ENCODE measurements around the gene ZFP64.
"Not testable (repeated sequence)": the region's sequence is repeated elsewhere in the genome, so short reads cannot be mapped to it uniquely, and the experiment has no call there.

Gene ZFP64

DNA sequence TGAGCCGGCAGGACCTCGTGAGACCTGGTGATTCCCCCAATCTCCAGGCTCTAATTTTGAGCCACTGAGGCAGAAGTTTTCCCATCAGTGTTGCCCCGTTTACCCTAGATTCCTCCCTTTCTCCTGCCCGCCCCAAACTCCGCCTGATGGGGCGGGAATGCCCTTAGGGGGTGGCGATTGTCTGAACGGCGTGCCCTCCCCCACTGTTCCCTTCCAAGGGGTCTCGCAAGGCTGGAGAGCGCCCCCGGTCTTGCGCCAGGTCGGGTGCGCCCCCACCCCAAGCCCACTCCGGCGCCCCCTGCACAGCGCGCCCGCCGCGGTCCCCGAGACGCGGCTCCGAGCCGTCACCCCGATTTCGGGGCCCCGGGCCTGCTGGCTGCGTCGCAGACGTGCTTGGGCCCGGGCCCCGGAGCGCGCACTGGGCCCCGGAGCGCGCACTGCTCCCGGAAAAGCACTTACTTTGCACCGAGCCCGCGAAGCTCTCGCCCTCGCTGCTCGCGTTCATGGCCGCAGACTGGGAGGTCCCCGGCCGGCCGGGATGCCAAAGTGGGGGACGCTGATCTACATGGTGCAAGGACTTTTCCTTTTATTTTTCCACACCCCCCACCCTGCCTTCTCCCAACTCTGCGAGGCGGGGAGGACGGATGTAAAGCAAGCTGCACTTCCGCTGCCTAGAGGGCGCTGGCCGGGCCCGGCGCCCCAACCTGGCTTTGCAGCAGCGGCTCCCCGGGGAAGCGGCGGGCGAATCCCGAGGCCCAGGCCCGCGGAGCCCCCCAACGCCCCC lies at the start of gene ZFP64:
Gene ZFP64, minus strand, starts transcription at position 648 of the 784 bp plus-strand sequence. Its CDS starts 143 bp downstream, at position 505.
- DNase-seq, result peak; percentile 71

DNA sequence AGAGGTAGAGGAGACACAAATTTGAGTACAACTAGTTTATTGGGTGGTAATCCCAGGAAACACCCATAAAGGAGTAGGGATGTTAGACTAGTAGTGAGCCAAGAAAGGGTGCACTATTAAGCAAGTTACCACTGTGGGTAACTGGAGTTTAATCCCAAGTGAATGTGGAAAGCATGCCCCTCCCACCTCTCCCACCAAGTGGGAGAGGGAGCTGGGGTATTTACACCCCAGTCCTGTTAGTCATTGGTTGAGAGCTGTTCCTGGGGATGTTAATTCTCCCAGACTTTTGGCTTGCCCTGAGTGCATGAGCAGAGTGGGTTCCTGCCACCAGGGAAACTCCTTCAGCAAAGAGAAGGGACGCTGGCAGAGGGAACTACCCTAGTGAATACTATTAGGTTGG lies 49.2 kb upstream of the ZFP64 start:
- no peak for DNase-seq

DNA sequence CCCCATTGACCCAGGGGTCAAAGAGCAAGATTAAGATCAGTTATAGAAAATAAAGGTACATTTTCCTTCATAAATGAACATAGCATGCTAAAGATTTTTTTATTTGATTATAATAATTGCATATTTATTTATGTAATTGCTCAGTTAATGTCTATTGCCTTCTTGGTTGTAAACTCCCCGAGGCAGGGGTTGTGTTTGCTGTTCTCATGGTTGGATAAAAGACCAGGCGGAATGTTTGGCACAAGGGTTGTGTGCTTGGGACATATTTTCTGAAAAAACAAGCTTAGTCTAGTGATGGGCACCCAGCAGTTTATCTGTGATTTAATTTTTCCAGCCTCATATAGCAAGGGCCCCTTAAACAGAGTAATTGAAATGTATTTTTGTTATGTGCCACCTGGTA lies 47.5 kb upstream of the ZFP64 start:
- no peak for DNase-seq

DNA sequence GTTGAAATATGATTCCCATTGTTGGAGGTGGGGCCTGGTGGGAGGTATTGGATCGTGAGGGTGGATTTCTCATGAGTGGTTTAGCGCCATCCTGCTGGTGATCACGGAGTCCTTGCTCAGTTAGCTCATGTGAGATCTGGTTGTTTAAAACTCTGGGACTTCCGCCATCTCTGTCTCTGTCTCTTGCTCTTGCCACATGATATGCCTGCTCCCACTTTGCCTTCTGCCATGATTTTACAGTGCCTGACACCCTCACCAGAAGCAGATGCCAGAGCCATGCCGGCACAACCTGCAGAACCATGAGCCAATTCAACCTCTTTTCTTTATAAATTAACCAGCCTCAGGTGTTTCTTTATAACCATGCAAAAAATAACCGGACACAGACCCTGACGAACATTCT lies 44.7 kb upstream of the ZFP64 start:
- DNase-seq, result no peak

DNA sequence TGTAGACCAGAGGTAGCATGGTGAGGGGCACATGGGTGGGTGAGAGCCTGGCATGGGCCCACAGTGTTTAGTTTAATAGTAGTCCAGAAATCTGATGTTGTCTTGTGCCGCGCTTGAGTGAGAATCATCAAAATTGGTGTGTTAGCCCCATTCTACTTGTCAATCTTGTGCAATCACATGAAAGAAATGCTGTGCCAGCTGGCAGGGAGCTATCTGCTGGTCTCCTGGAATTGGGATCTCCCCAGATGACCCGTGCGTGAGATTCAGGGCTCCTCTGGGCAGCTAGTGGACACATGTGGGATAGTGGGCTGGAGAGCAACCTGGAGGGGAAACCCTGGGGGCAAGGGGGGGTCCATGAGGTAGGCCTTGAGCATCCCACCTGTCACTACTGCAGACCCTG lies 43.5 kb upstream of the ZFP64 start:
- no peak for DNase-seq

DNA sequence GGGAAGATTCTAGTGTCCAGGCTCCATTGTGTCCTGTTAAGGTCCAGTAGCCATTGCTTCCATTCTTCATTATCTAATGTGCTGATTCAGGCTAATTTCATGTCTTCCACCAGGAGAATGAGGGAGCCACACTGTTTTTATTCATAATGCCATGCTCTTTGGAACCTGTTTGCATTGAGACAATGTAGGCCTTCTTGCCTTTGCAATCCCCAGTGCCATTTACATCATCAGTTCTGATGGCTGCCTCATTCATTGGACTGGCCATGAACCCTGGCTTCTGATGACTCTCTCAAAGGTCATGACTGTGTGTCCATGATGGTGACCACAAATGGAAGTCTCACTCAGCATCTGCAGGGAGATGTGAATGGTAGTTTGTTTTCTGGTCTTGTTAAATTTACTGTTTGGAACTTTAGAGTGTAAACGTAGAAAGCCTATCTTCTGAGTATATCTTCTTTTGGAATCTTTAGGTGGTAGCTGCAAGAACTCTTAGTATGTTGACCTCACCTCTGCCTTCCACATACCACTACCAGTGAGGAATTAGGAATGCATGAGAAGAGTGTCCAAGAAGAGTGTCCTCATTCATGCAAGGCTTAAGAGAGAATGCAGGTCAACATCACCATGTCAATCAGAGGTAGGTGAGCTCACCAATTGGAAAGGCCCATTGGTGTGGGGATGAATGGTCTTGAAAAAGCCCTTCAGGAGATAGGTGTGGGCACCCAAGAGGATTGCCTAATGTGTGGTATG lies 42.9 kb upstream of the ZFP64 start:
- DNase-seq, result no peak

DNA sequence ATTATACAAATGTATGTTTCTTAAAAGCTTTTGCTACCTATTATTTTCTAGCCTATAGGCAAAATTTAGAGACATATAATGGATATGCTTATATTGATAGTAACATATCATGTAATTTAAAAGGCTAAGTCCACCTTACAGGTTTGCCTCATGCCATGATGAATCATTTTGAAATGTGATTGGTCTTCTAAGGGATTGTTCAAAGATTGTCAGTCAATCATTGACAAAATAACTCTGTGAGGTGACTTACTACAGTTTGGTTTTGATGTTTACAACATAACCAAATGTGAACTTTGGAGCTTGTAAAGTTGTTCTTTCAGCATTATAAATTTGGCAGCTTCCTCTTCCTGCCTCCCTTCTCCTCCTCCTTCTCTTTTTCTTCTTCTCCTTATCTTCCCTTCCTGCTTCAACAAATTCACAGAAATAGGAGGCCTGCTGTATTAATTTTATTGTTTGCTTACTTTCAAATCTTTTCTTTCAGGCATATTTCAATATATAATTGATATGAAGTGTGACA lies 39.7 kb upstream of the ZFP64 start:
- DNase-seq, result no peak

DNA sequence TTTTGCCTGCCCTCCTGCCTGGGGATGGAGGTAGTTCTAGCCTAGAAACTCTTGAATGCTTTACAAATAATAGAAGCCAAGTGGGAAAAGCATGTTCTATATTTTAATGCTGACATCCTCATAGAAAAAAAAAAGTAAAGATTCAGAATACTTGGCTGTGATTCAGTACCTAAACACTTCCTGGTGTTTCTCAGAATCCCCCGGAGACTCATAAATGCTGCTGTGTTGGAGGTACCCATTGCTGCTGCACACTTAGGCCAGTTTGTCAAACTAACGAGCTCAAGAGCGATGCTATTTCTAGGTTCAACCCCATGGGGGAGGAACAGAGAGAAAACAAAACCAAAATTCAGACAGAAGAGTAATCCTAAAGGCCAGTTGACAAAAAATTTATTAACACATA lies 38.8 kb upstream of the ZFP64 start:
- DNase-seq, result no peak

DNA sequence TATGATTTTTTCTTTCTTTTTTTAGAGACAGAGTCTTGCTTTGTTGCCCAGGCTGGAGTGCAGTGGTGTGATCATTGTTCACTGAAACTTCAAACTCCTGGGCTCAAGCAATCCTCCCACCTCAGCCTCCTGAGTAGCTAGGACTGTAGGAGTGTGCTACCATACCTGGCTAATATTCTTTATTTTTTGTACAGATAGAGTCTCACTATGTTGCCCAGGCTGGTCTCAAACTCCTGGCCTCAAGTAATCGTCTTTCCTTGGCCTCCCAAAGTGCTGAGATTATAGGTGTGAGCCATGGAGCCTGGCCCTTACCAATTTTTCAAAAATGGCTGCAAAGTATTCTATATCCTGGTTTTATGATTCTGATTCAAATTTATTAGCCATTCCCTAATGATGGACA lies 37.8 kb upstream of the ZFP64 start:
- not testable (repeated sequence) for DNase-seq

DNA sequence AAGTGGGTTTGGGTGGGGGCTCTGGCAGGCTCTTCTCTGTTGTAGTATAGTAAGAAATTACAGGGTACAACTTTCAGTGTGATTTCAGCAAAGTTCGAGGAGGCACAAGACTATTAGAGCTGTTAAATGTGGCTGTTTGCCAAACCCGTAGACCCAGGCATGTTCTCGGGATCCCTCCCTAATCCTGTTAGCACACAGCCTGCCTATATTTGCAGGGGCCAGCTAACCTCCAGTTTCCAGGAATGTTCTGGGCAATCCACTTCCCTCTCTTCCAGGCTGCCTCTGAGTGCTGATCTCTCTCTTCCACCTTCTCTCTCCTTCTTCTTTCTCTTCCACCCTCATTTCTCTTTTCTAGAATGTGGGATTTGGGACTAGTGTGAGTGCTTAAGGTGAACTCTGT lies 34.8 kb upstream of the ZFP64 start:
- DNase-seq, result no peak

DNA sequence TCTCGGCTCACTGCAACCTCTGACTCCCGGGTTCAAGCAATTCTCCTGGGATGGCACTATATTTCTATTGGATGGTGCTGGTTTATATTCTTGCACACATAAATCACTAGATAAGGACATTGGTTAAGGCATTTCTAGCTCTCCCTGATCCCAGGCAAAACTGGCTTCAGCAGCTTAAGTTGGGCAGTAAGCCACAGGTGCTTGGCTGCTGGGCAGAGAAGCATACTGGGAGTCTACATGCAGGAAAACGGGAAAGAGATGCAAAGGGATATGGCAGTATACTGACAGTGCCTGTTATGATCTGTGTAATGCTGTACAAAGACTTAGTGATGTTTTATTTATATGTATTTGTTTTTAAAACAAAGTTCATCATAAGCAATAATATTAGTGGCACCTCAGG lies 33.3 kb upstream of the ZFP64 start:
- DNase-seq, result no peak

DNA sequence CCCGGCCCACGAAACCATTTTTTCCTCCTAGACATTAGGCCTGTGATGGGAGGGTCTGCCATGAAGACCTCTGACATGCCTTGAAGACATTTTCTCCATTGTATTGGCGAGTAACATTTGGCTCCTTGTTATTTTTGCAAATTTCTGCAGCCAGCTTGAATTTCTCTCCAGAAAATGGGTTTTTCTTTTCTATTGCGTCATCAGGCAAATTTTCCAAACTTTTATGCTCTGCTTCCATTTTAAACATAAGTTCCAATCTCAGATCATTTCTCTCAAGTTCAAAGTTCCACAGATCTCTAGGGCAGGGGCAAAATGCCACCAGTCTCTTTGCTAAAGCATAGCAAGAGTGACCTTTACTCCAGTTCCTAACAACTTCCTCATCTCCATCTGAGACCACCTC lies 29.8 kb upstream of the ZFP64 start:
- not testable (repeated sequence) for DNase-seq

DNA sequence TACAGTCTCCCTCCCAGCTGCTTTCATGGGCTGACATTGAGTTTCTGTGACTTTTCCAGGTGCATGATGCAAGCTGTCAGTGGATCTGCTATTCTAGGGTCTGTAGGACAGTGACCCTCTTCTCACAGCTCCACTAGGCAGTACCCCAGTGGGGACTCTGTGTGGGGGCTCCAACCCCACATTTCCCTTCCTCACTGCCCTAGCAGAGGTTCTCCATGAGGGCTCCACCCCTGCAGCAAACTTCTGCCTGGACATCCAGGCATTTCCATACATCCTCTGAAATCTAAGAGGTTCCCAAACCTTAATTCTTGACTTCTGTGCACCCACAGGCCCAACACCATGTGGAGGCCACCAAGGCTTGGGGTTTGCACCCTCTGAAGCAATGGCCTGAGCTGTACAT lies 29.3 kb upstream of the ZFP64 start:
- not testable (repeated sequence) for DNase-seq

DNA sequence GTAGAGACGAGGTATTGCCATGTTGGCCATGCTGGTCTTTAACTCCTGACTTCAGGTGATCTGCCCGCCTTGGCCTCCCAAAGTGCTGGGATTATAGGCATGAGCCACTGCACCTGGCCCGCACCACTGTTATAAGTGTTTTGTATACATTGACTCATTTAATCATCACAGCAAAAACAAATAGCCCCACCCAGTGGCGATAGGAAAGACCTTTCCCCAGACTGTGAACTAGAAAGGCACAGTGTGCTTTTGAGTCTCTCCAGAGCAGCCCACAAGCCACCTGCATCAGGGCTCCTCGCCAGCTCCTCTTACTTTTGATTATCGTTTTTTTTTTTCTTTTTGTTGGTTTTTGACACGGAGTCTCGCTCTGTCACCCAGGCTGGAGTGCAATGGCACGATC lies 27.9 kb upstream of the ZFP64 start:
- DNase-seq, result no peak

DNA sequence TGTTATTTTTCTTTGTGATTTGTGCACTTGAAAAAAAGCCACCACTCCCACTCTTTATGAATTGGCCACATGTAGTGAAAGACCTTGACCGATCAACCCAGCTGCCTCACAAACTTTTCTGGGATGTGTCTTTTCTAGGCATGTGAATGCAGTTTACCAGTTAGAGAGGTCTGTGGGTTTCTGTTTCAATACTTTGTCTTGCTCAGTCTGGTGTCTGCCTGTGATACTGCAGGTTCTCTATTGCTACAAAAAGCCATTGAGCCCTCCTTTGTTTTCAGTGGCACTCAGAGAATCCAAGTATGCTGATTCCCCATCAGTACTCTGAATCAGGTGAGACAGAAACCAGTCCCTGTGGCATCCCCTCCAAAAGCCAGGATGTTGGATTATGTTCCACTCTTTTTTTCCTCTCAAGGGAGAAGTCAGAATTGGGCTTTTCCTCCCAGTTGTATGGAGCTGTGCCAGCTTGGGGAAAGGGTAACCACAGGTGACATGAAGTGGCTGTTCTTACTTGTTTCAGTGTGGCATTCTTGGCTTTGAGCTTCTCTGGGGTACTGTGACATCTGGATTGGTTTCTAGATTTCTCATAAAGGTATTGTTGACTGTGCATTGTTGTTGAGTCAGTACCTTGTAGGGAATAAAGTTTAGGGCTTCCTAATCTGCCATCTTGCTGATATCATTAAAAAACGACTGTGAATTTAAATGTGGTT lies 26.3 kb upstream of the ZFP64 start:
- DNase-seq, result no peak

DNA sequence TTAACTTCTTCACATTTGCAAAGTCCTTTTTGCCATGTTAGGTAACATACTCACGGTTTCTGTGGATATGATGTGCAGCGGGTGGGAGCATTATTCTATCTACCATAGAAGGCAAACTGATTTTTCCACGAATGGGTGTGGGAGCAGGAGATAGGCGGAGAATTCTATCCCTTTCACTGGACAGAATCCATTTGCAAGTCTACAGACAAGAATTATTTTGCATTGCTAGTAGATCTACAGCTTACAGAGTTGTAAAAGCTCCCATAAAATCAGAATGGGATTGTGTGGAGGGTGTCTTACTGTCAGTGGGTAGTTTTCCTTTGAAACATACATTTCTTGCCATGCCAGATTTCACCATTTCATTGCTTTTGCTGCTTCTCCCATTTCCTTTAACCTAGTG lies 22.4 kb upstream of the ZFP64 start:
- DNase-seq, result no peak

DNA sequence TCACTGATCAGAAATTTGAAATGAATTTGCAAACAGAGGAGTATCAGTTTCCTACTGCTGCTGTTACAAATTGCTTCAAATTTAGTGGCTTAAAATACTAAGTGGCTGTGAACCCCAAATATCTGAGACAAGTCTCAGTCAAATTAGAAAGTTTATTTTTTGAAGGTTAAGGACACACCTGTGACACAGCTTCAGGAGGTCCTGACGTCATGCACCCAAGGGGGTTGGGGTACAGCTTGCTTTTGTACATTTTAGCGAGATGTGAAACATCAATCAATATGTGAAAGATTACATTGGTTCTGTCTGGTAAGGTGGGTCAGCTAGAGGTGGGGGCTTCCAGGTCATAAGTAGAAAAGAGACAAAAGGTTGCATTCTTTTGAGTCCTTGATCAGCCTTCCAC lies 21.4 kb upstream of the ZFP64 start:
- DNase-seq, result no peak

DNA sequence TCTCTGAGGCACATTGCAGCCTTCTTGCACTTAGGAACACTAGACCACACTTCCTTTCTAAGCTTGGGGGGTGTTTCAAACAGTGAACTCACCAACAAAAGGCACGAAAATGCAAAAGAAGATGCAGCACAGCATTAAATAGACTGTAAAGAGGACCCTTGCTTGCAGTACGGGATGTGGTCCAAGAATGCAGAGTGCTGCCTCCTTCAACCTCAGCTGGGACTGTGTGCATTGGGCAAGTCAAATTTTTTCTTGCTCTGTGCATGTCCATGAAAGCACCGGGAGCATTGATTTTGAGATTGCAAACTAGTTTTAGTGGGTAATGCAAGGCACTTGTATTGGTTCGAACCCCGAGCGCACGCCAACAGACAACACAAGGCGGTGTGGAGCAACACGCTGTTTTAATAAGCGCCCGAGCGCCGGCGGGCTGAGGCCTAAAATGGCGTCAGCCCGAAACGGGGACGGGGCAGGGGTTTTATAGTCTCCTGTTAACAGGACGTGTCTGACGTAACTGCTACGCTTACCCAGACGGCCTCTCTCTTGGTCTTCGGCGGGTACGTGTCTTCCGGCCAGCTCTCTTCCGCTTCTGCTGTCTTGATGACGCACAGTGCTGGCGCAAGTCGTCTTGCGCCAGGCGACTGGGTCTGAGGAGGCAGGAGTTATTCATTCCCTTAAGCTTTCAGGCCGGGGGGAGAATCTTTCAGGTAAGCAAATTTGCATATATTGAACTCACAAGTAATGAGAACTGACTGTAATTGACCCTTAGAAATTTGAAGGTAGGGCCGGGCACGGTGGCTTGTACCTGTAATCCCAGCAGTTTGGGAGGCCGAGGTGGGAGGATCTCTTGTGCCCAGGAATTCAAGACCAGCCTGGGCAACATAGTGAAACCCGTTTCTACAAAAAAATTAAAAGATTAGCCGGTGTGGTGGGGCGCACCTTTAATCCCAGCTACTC lies 18.7 kb upstream of the ZFP64 start:
- DNase-seq, result no peak

DNA sequence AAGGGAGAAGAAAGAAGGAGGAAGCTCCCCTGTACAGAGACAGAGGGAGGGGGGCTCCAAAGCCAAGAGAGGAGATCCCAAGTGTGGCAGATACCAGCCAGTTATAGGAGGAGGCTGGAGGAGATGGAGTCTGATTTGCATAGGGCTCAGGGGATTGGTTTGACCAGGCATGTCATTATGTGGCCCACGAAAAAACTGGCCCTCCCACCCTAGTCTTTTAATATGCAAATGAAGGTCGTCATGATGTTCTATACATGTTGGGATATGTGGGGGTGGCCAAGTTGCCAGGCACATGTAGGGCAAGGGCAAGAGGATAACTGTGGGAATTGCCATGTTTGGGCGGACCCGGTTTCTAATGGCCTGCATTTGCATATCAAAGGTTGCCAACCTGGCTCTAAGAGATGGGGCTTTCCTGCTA lies 17.6 kb upstream of the ZFP64 start:
- DNase-seq, result no peak

DNA sequence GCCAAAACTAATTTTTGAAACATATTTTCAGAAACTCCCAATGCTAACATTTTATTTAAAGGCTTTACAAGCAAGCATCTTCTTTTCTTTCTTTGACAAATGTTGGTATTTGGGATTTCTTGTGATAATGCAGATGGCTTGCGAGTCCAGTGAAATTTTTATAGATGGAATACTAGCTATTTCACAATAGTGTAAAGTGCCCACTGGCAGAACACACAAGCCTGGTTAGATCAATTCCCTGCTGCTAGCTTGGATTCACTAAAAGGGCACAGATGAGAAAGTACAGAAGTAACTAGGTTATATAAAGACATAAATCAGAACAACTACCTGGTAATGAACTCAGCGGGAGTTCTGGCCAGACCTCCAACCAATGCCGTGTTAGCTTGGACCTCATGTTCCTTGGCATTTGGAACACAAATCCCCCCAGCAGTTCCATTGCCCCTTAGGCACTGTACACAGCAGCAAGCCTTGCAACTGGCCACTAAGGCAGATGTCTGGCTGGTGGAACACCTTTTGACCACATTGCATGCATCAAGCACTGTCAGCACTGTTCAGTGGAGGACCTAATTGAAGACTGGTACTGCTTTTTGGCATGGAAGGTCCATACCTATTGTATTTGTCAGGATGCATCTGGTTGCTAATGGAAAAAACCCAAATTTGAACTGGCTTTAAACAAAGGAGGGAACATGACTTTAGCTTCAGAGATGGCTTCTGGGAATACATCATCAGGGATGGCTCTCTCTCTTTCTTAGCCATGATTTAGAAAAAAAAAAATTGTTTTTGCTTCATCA lies 15.6 kb upstream of the ZFP64 start:
- DNase-seq, result no peak

DNA sequence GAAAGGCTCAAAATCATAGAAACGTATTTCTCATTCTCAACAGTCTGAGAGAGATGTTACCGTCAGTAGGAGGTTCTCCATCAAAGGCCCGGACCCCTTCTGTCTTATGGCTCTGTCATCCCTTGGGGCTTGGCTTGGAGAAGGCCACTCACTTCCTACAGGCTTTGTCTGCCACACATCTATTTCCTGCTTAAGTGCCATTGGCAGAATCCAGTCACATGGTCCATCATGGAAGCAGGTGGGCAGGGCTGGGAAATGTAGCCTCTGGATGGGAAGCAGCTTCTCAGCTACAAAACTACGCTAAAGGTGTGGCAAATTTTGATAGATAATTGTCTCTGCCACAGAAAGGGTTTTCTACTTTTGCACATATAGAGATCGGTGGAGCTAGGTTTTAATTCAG lies 12.6 kb upstream of the ZFP64 start:
- no peak for DNase-seq

DNA sequence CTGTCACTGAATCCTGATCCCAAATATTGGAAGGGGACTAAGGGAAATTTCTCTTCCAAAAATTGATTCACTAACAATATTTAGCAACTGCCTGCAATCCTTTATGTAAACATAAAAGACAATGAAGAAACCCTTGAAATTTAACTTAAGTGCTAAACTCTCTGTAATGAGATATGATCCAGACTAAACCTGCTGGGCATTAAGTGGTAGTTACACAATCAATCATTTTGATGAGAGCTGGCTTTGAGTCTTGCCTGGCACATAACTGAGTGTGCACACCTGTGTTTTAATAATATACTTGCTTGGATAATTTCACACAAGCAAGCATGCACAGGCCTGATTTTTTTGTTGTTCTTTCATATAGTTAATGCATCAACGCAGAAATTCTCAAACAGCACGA lies 9.8 kb upstream of the ZFP64 start:
- DNase-seq, result no peak
